SK-N-SH (cell line): Measurements from ENCODE around the gene TP53BP1. TPM values are rescaled to one million over a fixed set of nuclear protein-coding genes. Genes with fewer than 3 reads are reported as not detected.
"Not testable (repeated sequence)": the region's sequence is repeated elsewhere in the genome, so short reads cannot be mapped to it uniquely, and the experiment has no call there.

Experiments used
- CTCF ChIA-PET: fragments of 300-600, 350-600 bp; formaldehyde crosslinking; extraction: SDS; loops from one replicate; lab custom pipeline; 2021; lab: Yijun Ruan, JAX
- POLR2A ChIA-PET: fragments of 350-600 bp; sonication (Branson Sonifier 250); formaldehyde crosslinking; extraction: SDS; loops from one replicate; lab custom pipeline; 2020; ENCODE audit warnings: antibody characterized with exemption, inconsistent platforms; lab: Yijun Ruan, JAX
- DNase-seq: peaks from one replicate; pipeline ENCODE4 v3.0.0; 2012
- H2AFZ ChIP-seq: fragments of 200-600 bp; sonication (generic); 2 replicates; pipeline ENCODE4 v1.8.1; 2016; ENCODE audit warnings: antibody characterized with exemption, mild to moderate bottlenecking, low read depth
- H3F3A ChIP-seq: fragments of 200-600 bp; sonication (generic); replicated peaks from 2 replicates; pipeline ENCODE3; 2016; ENCODE audit warnings: antibody characterized with exemption, mild to moderate bottlenecking; ENCODE audit not compliant: insufficient read depth
- H3K27ac ChIP-seq, 2 experiments: fragments of 200-500 bp in 1 of 2; fragments of 200-600 bp in 1 of 2; sonication (Bioruptor generic) in 1 of 2; sonication (generic), shearing (Covaris generic) in 1 of 2; 2 replicates each; pipeline versions ENCODE4 v1.5.1 to v1.6.1; 2014 to 2016; ENCODE audit warnings: low read depth in 2 of 2, inconsistent platforms in 1 of 2, low read length in 1 of 2, mild to moderate bottlenecking in 1 of 2, mixed read lengths in 1 of 2
- H3K27me3 ChIP-seq: fragments of 200-600 bp; sonication (generic), shearing (Covaris generic); 2 replicates; pipeline ENCODE4 v1.6.1; 2016; ENCODE audit warnings: mixed run types; ENCODE audit not compliant: insufficient read depth
- H3K36me3 ChIP-seq, 2 experiments: fragments of 200-500 bp in 1 of 2; fragments of 200-600 bp in 1 of 2; sonication (Bioruptor generic) in 1 of 2; sonication (generic) in 1 of 2; replicated peaks in 1 of 2; 2 replicates each; pipeline versions ENCODE3 to v1.5.1; 2014 to 2016; ENCODE audit warnings: low read length in 1 of 2, mild to moderate bottlenecking in 1 of 2; ENCODE audit not compliant: insufficient read depth in 2 of 2, control insufficient read depth in 1 of 2
- H3K4me1 ChIP-seq, 2 experiments: fragments of 200-500 bp in 1 of 2; fragments of 200-600 bp in 1 of 2; sonication (Bioruptor generic) in 1 of 2; sonication (generic), shearing (Covaris generic) in 1 of 2; 2 replicates each; pipeline versions ENCODE4 v1.5.1 to v1.6.1; 2014 to 2016; ENCODE audit warnings: low read depth in 1 of 2, low read length in 1 of 2, mixed run types in 1 of 2; ENCODE audit not compliant: insufficient read depth in 2 of 2, control insufficient read depth in 1 of 2
- H3K4me2 ChIP-seq: fragments of 200-600 bp; sonication (generic), shearing (Covaris generic); 2 replicates; pipeline ENCODE4 v1.6.1; 2017; ENCODE audit warnings: mixed run types
- H3K4me3 ChIP-seq, 2 experiments: fragments of 200-500 bp in 1 of 2; fragments of 200-600 bp in 1 of 2; sonication (Bioruptor generic) in 1 of 2; sonication (generic), shearing (Covaris generic) in 1 of 2; 2 replicates each; pipeline versions ENCODE4 v1.5.1 to v1.8.1; 2014 to 2016; ENCODE audit warnings: low read depth in 2 of 2, inconsistent platforms in 1 of 2, low read length in 1 of 2, mild to moderate bottlenecking in 1 of 2, mixed read lengths in 1 of 2, moderate library complexity in 1 of 2
- H3K79me2 ChIP-seq: fragments of 200-600 bp; sonication (generic); 2 replicates; pipeline ENCODE4 v1.8.1; 2017; ENCODE audit warnings: mild to moderate bottlenecking; ENCODE audit not compliant: insufficient read depth
- H3K9ac ChIP-seq: fragments of 200-600 bp; sonication (generic); 2 replicates; pipeline ENCODE4 v1.6.1; 2017; ENCODE audit warnings: mixed run types
- H3K9me2 ChIP-seq: fragments of 200-600 bp; sonication (generic); 2 replicates; pipeline ENCODE4 v1.6.1; 2017; ENCODE audit warnings: mixed run types
- H3K9me3 ChIP-seq: fragments of 200-600 bp; sonication (generic); 2 replicates; pipeline ENCODE4 v1.6.1; 2017; ENCODE audit warnings: mixed run types, mild to moderate bottlenecking, moderate library complexity
- H4K20me1 ChIP-seq: fragments of 200-600 bp; sonication (generic); 2 replicates; pipeline ENCODE4 v1.6.1; 2017; ENCODE audit warnings: mild to moderate bottlenecking, mixed run types; ENCODE audit not compliant: insufficient read depth
- ELF1 ChIP-seq: IDR thresholded peaks from 2 replicates; pipeline ENCODE4 v1.4.0; 2012
- GABPA ChIP-seq: IDR thresholded peaks from 2 replicates; pipeline ENCODE4 v1.4.0; 2012; ENCODE audit warnings: low read depth, mild to moderate bottlenecking
- IRF3 ChIP-seq: fragments of 150-350 bp; IDR thresholded peaks from 2 replicates; pipeline ENCODE4 v1.6.1; 2016; ENCODE audit warnings: mild to moderate bottlenecking, low read depth, low read length
- JUND ChIP-seq: IDR thresholded peaks from 2 replicates; pipeline ENCODE4 v1.4.0; 2012
- PBX3 ChIP-seq: IDR thresholded peaks from 2 replicates; pipeline ENCODE4; 2012
- RCOR1 ChIP-seq: fragments of 150-350 bp; IDR thresholded peaks from 2 replicates; pipeline ENCODE4 v1.6.1; 2017; ENCODE audit warnings: antibody characterized with exemption, low read length
- RFX5 ChIP-seq: IDR thresholded peaks from 2 replicates; pipeline ENCODE4 v1.6.1; 2012; ENCODE audit warnings: mild to moderate bottlenecking, improper control_type of control experiment, low read length
- SMC3 ChIP-seq: IDR thresholded peaks from 2 replicates; pipeline ENCODE4 v1.6.1; 2012; ENCODE audit warnings: low read depth, low read length, improper control_type of control experiment
- TAF1 ChIP-seq: IDR thresholded peaks from 2 replicates; pipeline ENCODE4 v1.6.1; 2012; ENCODE audit warnings: low read depth, mild to moderate bottlenecking, low read length, moderate library complexity, borderline replicate concordance
- TCF12 ChIP-seq: IDR thresholded peaks from 2 replicates; pipeline ENCODE4 v1.4.0; 2012
- WGBS: methylation state at CpG from one replicate; pipeline ENCODE4 v1.1.6; 2017; ENCODE audit warnings: low lambda C conversion rate; 5-methylcytosine and 5-hydroxymethylcytosine counted together
- polyA plus RNA-seq, 3 experiments: library from polyadenylated mRNA; depleted of rRNA; stranded (reverse); fragments of >200 nt; gene quantifications; 2 replicates each; pipeline ENCODE4 v1.2.3, GENCODE V29; 2012
- TF ChIP-seq, protein P1 (sequence below): fragments of 200-600 bp; sonication (generic); IDR thresholded peaks from 2 replicates; pipeline ENCODE4 v1.6.1; 2017; ENCODE audit warnings: antibody characterized with exemption, mild to moderate bottlenecking, moderate library complexity

Gene TP53BP1
- polyA plus RNA-seq, 1 of the 3 experiments (the other 2 are of a cell fraction): 27.1 TPM

DNA sequence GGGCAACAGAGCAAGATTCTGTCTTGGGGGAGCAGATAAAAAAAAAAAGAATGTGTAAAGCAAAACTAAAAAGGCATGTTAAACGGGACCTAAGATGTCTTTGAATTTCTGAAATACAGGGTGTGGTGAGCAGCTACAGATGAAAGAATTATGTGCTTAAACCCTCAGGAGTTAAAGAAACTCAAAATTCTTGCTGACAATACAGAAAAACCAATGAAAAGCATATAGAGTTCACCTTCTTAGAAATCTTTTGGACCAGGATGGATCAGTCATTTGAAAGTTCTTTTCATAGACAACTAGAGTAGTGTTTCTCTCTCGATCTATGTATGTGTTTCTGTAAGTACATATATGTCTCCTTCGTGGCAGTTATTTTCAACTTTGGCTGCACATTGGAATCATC is 90.7 kb downstream of the TP53BP1 start (continued):
- TF ChIP-seq PBX3 (no peak), TAF1 (no peak), JUND (no peak), IRF3 (no peak), RFX5 (no peak), SMC3 (no peak)
- TF ChIP-seq, protein P1, sequence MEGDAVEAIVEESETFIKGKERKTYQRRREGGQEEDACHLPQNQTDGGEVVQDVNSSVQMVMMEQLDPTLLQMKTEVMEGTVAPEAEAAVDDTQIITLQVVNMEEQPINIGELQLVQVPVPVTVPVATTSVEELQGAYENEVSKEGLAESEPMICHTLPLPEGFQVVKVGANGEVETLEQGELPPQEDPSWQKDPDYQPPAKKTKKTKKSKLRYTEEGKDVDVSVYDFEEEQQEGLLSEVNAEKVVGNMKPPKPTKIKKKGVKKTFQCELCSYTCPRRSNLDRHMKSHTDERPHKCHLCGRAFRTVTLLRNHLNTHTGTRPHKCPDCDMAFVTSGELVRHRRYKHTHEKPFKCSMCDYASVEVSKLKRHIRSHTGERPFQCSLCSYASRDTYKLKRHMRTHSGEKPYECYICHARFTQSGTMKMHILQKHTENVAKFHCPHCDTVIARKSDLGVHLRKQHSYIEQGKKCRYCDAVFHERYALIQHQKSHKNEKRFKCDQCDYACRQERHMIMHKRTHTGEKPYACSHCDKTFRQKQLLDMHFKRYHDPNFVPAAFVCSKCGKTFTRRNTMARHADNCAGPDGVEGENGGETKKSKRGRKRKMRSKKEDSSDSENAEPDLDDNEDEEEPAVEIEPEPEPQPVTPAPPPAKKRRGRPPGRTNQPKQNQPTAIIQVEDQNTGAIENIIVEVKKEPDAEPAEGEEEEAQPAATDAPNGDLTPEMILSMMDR: no peak

GRCh38 chr15:43393592-43393991 is 99.4 kb downstream of the TP53BP1 start:
- H3K4me1 ChIP-seq, H4K20me1 ChIP-seq, H3F3A ChIP-seq, H3K79me2 ChIP-seq, H3K27ac ChIP-seq, DNase-seq, H3K9ac ChIP-seq, CTCF ChIA-PET, H2AFZ ChIP-seq, H3K9me3 ChIP-seq, H3K4me2 ChIP-seq, POLR2A ChIA-PET, H3K4me3 ChIP-seq, H3K27me3 ChIP-seq, H3K9me2 ChIP-seq: not testable (repeated sequence)
- WGBS: 96% methylated on average over 6 of the region's 6 CpGs
- peaks cover 26 to 40% of the 10 kb centered on the region in 2 experiments for H3K36me3 ChIP-seq

DNA sequence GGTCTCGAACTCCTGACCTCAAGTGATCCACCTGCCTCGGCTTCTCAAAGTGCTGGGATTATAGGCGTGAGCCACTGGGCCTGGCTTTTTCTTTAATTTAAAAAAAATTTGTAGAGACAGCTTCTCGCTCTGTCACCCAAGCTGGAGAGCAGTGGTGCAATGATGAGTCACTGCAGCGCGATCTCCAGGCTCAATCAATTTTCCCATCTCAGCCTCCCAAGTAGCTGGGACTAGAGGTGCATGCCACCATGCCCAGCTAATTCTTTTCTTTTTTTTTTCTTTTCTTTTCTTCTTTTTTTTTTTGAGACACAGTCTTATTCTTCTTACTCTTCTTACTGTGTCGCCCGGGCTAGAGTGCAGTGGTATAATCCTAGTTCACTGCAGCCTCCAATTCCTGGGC is 102.2 kb downstream of the TP53BP1 start:
- Histone ChIP-seq H3K27ac (no peak overlapping the region), H3K36me3 (peaks cover 19 to 27% of the 10 kb centered on the region in 2 experiments), H3K79me2 (no peaks in the 10 kb centered on the region), H3K27me3 (no peaks in the 10 kb centered on the region), H3F3A (no peaks in the 10 kb centered on the region), H3K4me2 (no peak overlapping the region), H3K4me1 (no peaks in the 10 kb centered on the region), H4K20me1 (no peaks in the 10 kb centered on the region), H3K4me3 (no peak overlapping the region), H3K9me2 (no peaks in the 10 kb centered on the region), H2AFZ (no peak overlapping the region), H3K9me3 (no peaks in the 10 kb centered on the region), H3K9ac (no peak overlapping the region)
- ChIA-PET POLR2A (no interaction called here), CTCF (interaction anchor here (1.3 to 1.8 kb wide), 3 partner anchors 9 to 16 kb away, joined by 3 to 4 read pairs (median 4); no protein-coding TSS in a partner anchor)
- no peak for TF ChIP-seq RCOR1
- TF ChIP-seq ELF1: no peak
- no peak for TF ChIP-seq TCF12
- TF ChIP-seq GABPA: no peak
- TF ChIP-seq RFX5: no peak
- DNase-seq: no peak
- 93% methylated on average over 8 of the region's 8 CpGs for WGBS
